IMR-90 (cell line): ENCODE data around the gene MBD3L2B. TPM values are rescaled to one million over a fixed set of nuclear protein-coding genes. Genes with fewer than 3 reads are reported as not detected.
A peak's percentile ranks its signal among the peaks of the same experiment; 100 is the strongest.
"Not testable (repeated sequence)": the region's sequence is repeated elsewhere in the genome, so short reads cannot be mapped to it uniquely, and the experiment has no call there.

Experiments used
- ATAC-seq: fragments of 200-7000 bp; cut with Tn5 transposase; 2 replicates; pipeline ENCODE4 v1.9.1; 2020; ENCODE audit warnings: low read depth, mild to moderate bottlenecking, moderate library complexity
- BruUV-seq: library from RNA; stranded (reverse); fragments of 400-500 nt; replicated peaks from 2 replicates; lab custom pipeline; 2021; lab: Mats Ljungman, UMichigan
- CTCF ChIA-PET: fragments of 300-600 bp; formaldehyde crosslinking; extraction: SDS; loops from one replicate; lab custom pipeline; 2021; ENCODE audit warnings: antibody characterized with exemption; lab: Yijun Ruan, JAX
- POLR2A ChIA-PET: fragments of 300-600 bp; sonication (Branson Sonifier 250); formaldehyde crosslinking; loops from one replicate; lab custom pipeline; 2022; ENCODE audit warnings: antibody characterized with exemption; ENCODE audit not compliant: unreplicated experiment; lab: Charles Lee
- DNase-seq: peaks from one replicate; pipeline ENCODE4 v3.0.0; 2013
- H2AFZ ChIP-seq: replicated peaks from 2 replicates; pipeline ENCODE3; 2013; ENCODE audit warnings: low read length, mild to moderate bottlenecking; ENCODE audit not compliant: poor library complexity
- H2AK5ac ChIP-seq: 2 replicates; pipeline ENCODE4 v1.6.1; 2013; ENCODE audit warnings: low read depth, low read length, inconsistent platforms
- H2AK9ac ChIP-seq: replicated peaks from 2 replicates; pipeline ENCODE3; 2013; ENCODE audit warnings: mild to moderate bottlenecking, low read depth, low read length, moderate library complexity; ENCODE audit not compliant: poor library complexity
- H2BK120ac ChIP-seq: 2 replicates; pipeline ENCODE4 v1.6.1; 2013; ENCODE audit warnings: low read depth, low read length, inconsistent platforms
- H2BK15ac ChIP-seq: 3 replicates; pipeline ENCODE4 v1.6.1; 2013; ENCODE audit warnings: low read depth, low read length, inconsistent platforms
- H2BK20ac ChIP-seq: 2 replicates; pipeline ENCODE4 v1.6.1; 2013; ENCODE audit warnings: low read depth, mild to moderate bottlenecking, inconsistent platforms, low read length, moderate library complexity
- H2BK5ac ChIP-seq: 2 replicates; pipeline ENCODE4 v1.6.1; 2013; ENCODE audit warnings: mild to moderate bottlenecking, low read depth, low read length, inconsistent platforms; ENCODE audit not compliant: poor library complexity, severe bottlenecking
- H3K14ac ChIP-seq: replicated peaks from 2 replicates; pipeline ENCODE4 v1.6.1; 2013; ENCODE audit warnings: low read depth, low read length, inconsistent platforms
- H3K18ac ChIP-seq: 2 replicates; pipeline ENCODE4 v1.6.1; 2013; ENCODE audit warnings: low read depth, low read length, control low read depth
- H3K23ac ChIP-seq: 2 replicates; pipeline ENCODE4 v1.6.1; 2013; ENCODE audit warnings: low read depth, low read length, inconsistent platforms
- H3K27ac ChIP-seq: 2 replicates; pipeline ENCODE4 v1.5.1; 2013; ENCODE audit warnings: mild to moderate bottlenecking, control low read depth, low read length; ENCODE audit not compliant: insufficient read depth
- H3K27me3 ChIP-seq: 2 replicates; pipeline ENCODE4 v1.6.1; 2013; ENCODE audit warnings: low read length; ENCODE audit not compliant: control insufficient read depth, insufficient read depth
- H3K36me3 ChIP-seq: 2 replicates; pipeline ENCODE4 v1.6.1; 2013; ENCODE audit warnings: low read length, mixed read lengths; ENCODE audit not compliant: control insufficient read depth, insufficient read depth
- H3K4ac ChIP-seq: 2 replicates; pipeline ENCODE4 v1.6.1; 2013; ENCODE audit warnings: low read depth, low read length, inconsistent platforms
- H3K4me1 ChIP-seq: 2 replicates; pipeline ENCODE4 v1.6.1; 2013; ENCODE audit warnings: low read length, mixed read lengths; ENCODE audit not compliant: control insufficient read depth, insufficient read depth
- H3K4me2 ChIP-seq: 2 replicates; pipeline ENCODE4 v1.6.1; 2013; ENCODE audit warnings: low read depth, mild to moderate bottlenecking, control low read depth, low read length, moderate library complexity
- H3K4me3 ChIP-seq: 2 replicates; pipeline ENCODE4 v1.5.1; 2013; ENCODE audit warnings: low read depth, mild to moderate bottlenecking, control low read depth, low read length, moderate library complexity; ENCODE audit not compliant: insufficient read depth
- H3K56ac ChIP-seq: 2 replicates; pipeline ENCODE4 v1.6.1; 2013; ENCODE audit warnings: low read length, inconsistent platforms; ENCODE audit not compliant: insufficient read depth; ENCODE audit errors: extremely low read depth
- H3K79me1 ChIP-seq, 2 experiments: 2 replicates each; pipeline ENCODE4 v1.6.1; 2013; ENCODE audit warnings: low read length in 2 of 2, inconsistent platforms in 1 of 2, low read depth in 1 of 2
- H3K9ac ChIP-seq: 2 replicates; pipeline ENCODE4 v1.6.1; 2013; ENCODE audit warnings: low read depth, low read length, control low read depth
- H3K9me1 ChIP-seq: 2 replicates; pipeline ENCODE4 v1.6.1; 2013; ENCODE audit warnings: low read length, inconsistent platforms; ENCODE audit not compliant: insufficient read depth
- H3K9me3 ChIP-seq: 2 replicates; pipeline ENCODE4 v1.6.1; 2013; ENCODE audit warnings: low read length; ENCODE audit not compliant: control insufficient read depth, insufficient read depth
- H4K20me1 ChIP-seq: 2 replicates; pipeline ENCODE4 v1.6.1; 2013; ENCODE audit warnings: low read length, inconsistent platforms; ENCODE audit not compliant: insufficient read depth
- H4K5ac ChIP-seq: 2 replicates; pipeline ENCODE4 v1.6.1; 2013; ENCODE audit warnings: mild to moderate bottlenecking, low read depth, low read length, control low read depth
- H4K8ac ChIP-seq, 2 experiments: 2 replicates each; pipeline ENCODE4 v1.6.1; 2013; ENCODE audit warnings: low read depth in 2 of 2, low read length in 2 of 2, control low read depth in 1 of 2, inconsistent platforms in 1 of 2
- H4K91ac ChIP-seq: 2 replicates; pipeline ENCODE4 v1.6.1; 2013; ENCODE audit warnings: low read depth, low read length, inconsistent platforms; ENCODE audit not compliant: insufficient read depth
- MAFK ChIP-seq: IDR thresholded peaks from 2 replicates; pipeline ENCODE4 v1.6.1; 2012; ENCODE audit warnings: low read depth, low read length, improper control_type of control experiment
- whole genome bisulfite sequencing, 2 experiments: methylation state at CpG; one replicate each; pipeline versions ENCODE4 v1.1.5 to v1.1.7; 2013; ENCODE audit warnings: missing lambda C conversion rate in 2 of 2; ENCODE audit not compliant: insufficient read length in 1 of 2; ENCODE audit errors: extremely low coverage in 2 of 2; 5-methylcytosine and 5-hydroxymethylcytosine counted together
- dilution Hi-C: fragments of 300-500 bp; cut with HindIII; formaldehyde crosslinking; loops from one replicate; pipeline ENCODE4 v1.14.3; 2018; ENCODE audit warnings: low sequenced_read_pairs; ENCODE audit not compliant: unreplicated experiment
- in situ Hi-C: fragments of 300-500 bp; cut with MboI; formaldehyde crosslinking; loops from 3 replicates; pipeline ENCODE4 v1.14.3; 2019; ENCODE audit warnings: low sequenced_read_pairs, inconsistent platforms, mixed read lengths
- intact Hi-C: fragments of 100-400 bp; cut with micrococcal nuclease; formaldehyde crosslinking; loops from 2 replicates; pipeline ENCODE4 v1.10.0; 2022
- polyA plus RNA-seq, 3 experiments: library from polyadenylated mRNA; depleted of rRNA; stranded (reverse); fragments of >200 nt; gene quantifications; 2 replicates each; pipeline ENCODE4 v1.2.3, GENCODE V29; 2012; ENCODE audit warnings: low replicate concordance in 1 of 3
- total RNA-seq: library from RNA; depleted of rRNA; stranded (reverse); fragments of >200 nt; gene quantifications from 2 replicates; pipeline ENCODE4 v1.2.3, GENCODE V29; 2012

The MBD3L2B gene
- total and polyA plus RNA-seq, 2 of the 4 experiments (the other 2 are of a cell fraction): not detected

GRCh38 chr19:7055679-7056078 lies 34.4 kb upstream of the MBD3L2B start:
- DNase-seq, H3K56ac ChIP-seq, H2BK5ac ChIP-seq, H2BK20ac ChIP-seq, H3K14ac ChIP-seq, H3K4me2 ChIP-seq, H4K8ac ChIP-seq, intact Hi-C loops, H2BK15ac ChIP-seq, H3K36me3 ChIP-seq, H3K4ac ChIP-seq, dilution Hi-C loops, H4K91ac ChIP-seq, H4K5ac ChIP-seq, POLR2A ChIA-PET, CTCF ChIA-PET, H3K18ac ChIP-seq, H3K23ac ChIP-seq, H2AK5ac ChIP-seq, H3K27ac ChIP-seq, H3K27me3 ChIP-seq, in situ Hi-C loops, H4K20me1 ChIP-seq, H3K9me1 ChIP-seq, H2AFZ ChIP-seq, H2AK9ac ChIP-seq, H3K79me1 ChIP-seq, H3K4me1 ChIP-seq, H3K4me3 ChIP-seq, H3K9ac ChIP-seq, BruUV-seq, H3K9me3 ChIP-seq, ATAC-seq, H2BK120ac ChIP-seq: not testable (repeated sequence)
- TF ChIP-seq MAFK: peak; percentile 66
- 77% methylated on average over 8 of the region's 14 CpGs; no CpG with 5 or more reads in 1 of the 2 experiments for WGBS, 2 experiments

GRCh38 chr19:7054635-7055368 lies 33.6 kb upstream of the MBD3L2B start:
- H3K4ac ChIP-seq, H3K14ac ChIP-seq, H2AK5ac ChIP-seq, H2BK120ac ChIP-seq, H4K5ac ChIP-seq, intact Hi-C loops, H2AFZ ChIP-seq, in situ Hi-C loops, H3K27me3 ChIP-seq, H3K4me3 ChIP-seq, H4K8ac ChIP-seq, H3K56ac ChIP-seq, H3K18ac ChIP-seq, H3K79me1 ChIP-seq, H2BK20ac ChIP-seq, H3K9me1 ChIP-seq, H3K36me3 ChIP-seq, H2BK15ac ChIP-seq, H2BK5ac ChIP-seq, H3K4me1 ChIP-seq, dilution Hi-C loops, H3K23ac ChIP-seq, H3K27ac ChIP-seq, H3K9me3 ChIP-seq, H4K91ac ChIP-seq, POLR2A ChIA-PET, DNase-seq, H3K4me2 ChIP-seq, ATAC-seq, H2AK9ac ChIP-seq, BruUV-seq, H4K20me1 ChIP-seq, CTCF ChIA-PET, H3K9ac ChIP-seq: not testable (repeated sequence)
- WGBS, 2 experiments: 69% methylated on average over 4 of the region's 14 CpGs; no CpG with 5 or more reads in 1 of the 2 experiments
